Measurements from ENCODE around the gene CCDC40. TPM values are rescaled to one million over a fixed set of nuclear protein-coding genes. Genes with fewer than 3 reads are reported as not detected.

Gene CCDC40
- total and polyA plus RNA-seq, 2 donors (not counting 1 experiment from before 2014, with no cell fraction given), result 0.63 to 3.2 TPM

- Mint-ChIP-seq H3K4me3 (peak overlapping the region; percentile 90), H3K4me1 (peaks cover 24% of the 10 kb centered on the region), H3K9me3 (ENCODE audit: insufficient read depth) (no peaks in the 10 kb centered on the region), H3K27me3 (no peaks in the 10 kb centered on the region), H3K27ac (peak overlapping the region; percentile 91)
- ChIA-PET POLR2A (interaction anchor here (0.6 to 1.5 kb wide), 5 partner anchors 19 to 1915 kb away, joined by 3 to 6 read pairs (median 4); no protein-coding TSS in a partner anchor), CTCF (interaction anchor here (0.6 to 1.5 kb wide), 17 partner anchors 8 to 169 kb away, joined by 3 to 13 read pairs (median 5); no protein-coding TSS in a partner anchor)
- Histone ChIP-seq H3K27me3 (replicated peaks in 1 of 4; ENCODE audit: control extremely low read depth in 1 of 4, control insufficient read depth in 3 of 4, insufficient read depth in 4 of 4, low read length in 3 of 4) (peaks cover 0 to 3% (median 0%) of the 10 kb centered on the region in 4 experiments), H3K4me3 (ENCODE audit: control extremely low read depth in 1 of 5, extremely low read depth in 1 of 5, insufficient read depth in 1 of 5, low read depth in 2 of 5, low read length in 4 of 5) (peak overlapping the region; percentile 56 to 88 (median 84)), H2AFZ (ENCODE audit: insufficient read depth, low read depth, low read length, poor library complexity, severe bottlenecking) (peak overlapping the region; percentile 94), H3K27ac (ENCODE audit: low read length in 2 of 2) (peak overlapping the region; percentile 65 to 81), H3K36me3 (replicated peaks in 1 of 2; ENCODE audit: control extremely low read depth in 1 of 2, control insufficient read depth in 1 of 2, extremely low read depth in 1 of 2, insufficient read depth in 2 of 2, low read length in 1 of 2) (no peaks in the 10 kb centered on the region), H3K4me2 (replicated peaks; ENCODE audit: low read depth, low read length, poor library complexity, severe bottlenecking) (peak overlapping the region; percentile 95), H3K9ac (ENCODE audit: low read length) (peak overlapping the region; percentile 88), H3K79me2 (ENCODE audit: control insufficient read depth, insufficient read depth, low read length) (no peaks in the 10 kb centered on the region), H4K20me1 (ENCODE audit: control insufficient read depth, insufficient read depth, low read length, poor library complexity, severe bottlenecking) (no peaks in the 10 kb centered on the region), H3K9me3 (ENCODE audit: control extremely low read depth in 1 of 3, control insufficient read depth in 2 of 3, insufficient read depth in 1 of 3, low read length in 2 of 3) (no peaks in the 10 kb centered on the region), H3K4me1 (ENCODE audit: control insufficient read depth in 2 of 2, insufficient read depth in 2 of 2, low read length in 2 of 2) (peaks cover 14 to 22% of the 10 kb centered on the region in 2 donors)
- TF ChIP-seq CTCF (IDR thresholded peaks at IDR 0.05), result no peak
- no peak for TF ChIP-seq EZH2 (IDR thresholded peaks at IDR 0.05; ENCODE audit: borderline replicate concordance, insufficient read depth, low read depth, low read length, poor library complexity, severe bottlenecking)
- 31% methylated on average over 18 of the region's 21 CpGs for WGBS (ENCODE audit: insufficient coverage)
- DNase-seq (no peak), ATAC-seq (ENCODE audit: low read depth) (peak; percentile 9)
- intact Hi-C loops (cut with micrococcal nuclease), result loop anchor here (1.0 to 5.0 kb wide), 3 partner anchors 45 to 161 kb away; partner anchors contain the start of gene EIF4A3
Measured at GRCh38 chr17:80101946-80102663, 65.7 kb downstream of the CCDC40 start.

Measured in B cell (primary cell).